ENCODE results near the gene SLC22A17. TPM values are rescaled to one million over a fixed set of nuclear protein-coding genes. Genes with fewer than 3 reads are reported as not detected.

SLC22A17 gene
- total and polyA plus RNA-seq, 2 of the 13 experiments (the other 11 are each of a cell fraction or from before 2014, with no cell fraction given), result 0.95 to 1.1 TPM

DNA sequence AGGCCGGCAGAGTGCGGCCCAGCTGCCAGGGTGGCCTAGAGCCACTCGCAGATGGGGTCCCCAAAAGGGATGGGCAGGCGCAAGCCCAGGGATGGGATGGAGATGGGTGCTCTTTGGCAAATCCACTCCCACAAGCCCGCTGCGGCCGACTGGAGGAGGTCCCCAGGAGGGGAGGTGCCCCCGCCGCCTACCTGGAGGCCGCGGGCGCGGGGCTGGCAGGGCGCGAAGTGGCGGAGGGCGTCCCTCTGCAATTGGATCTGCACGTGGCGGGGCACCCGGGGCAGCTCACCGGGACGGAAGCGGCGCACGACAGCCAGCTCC lies 50.8 kb downstream of the SLC22A17 start (continued):
- TF ChIP-seq, protein P1, sequence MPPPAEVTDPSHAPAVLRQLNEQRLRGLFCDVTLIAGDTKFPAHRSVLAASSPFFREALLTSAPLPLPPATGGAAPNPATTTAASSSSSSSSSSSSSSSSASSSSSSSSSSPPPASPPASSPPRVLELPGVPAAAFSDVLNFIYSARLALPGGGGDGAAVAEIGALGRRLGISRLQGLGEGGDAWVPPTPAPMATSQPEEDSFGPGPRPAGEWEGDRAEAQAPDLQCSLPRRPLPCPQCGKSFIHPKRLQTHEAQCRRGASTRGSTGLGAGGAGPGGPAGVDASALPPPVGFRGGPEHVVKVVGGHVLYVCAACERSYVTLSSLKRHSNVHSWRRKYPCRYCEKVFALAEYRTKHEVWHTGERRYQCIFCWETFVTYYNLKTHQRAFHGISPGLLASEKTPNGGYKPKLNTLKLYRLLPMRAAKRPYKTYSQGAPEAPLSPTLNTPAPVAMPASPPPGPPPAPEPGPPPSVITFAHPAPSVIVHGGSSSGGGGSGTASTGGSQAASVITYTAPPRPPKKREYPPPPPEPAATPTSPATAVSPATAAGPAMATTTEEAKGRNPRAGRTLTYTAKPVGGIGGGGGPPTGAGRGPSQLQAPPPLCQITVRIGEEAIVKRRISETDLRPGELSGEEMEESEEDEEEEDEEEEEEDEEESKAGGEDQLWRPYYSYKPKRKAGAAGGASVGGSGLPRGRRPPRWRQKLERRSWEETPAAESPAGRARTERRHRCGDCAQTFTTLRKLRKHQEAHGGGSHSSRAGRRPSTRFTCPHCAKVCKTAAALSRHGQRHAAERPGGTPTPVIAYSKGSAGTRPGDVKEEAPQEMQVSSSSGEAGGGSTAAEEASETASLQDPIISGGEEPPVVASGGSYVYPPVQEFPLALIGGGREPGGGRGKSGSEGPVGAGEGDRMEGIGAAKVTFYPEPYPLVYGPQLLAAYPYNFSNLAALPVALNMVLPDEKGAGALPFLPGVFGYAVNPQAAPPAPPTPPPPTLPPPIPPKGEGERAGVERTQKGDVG (CRISPR knock-in tag; IDR thresholded peaks at IDR 0.05; ENCODE audit: borderline replicate concordance), result peak; percentile 17; the same call in 1 of the 2 replicates
- TF ChIP-seq FLYWCH1 (CRISPR knock-in tag; IDR thresholded peaks at IDR 0.05) (no peak), CC2D1A (CRISPR knock-in tag; IDR thresholded peaks at IDR 0.05) (0 out of 2 replicates have a peak, but pooled peaks have one; percentile 70), ARID2 (CRISPR knock-in tag; IDR thresholded peaks at IDR 0.05; ENCODE audit: borderline replicate concordance) (peak; percentile 98), SMYD3 (CRISPR knock-in tag; IDR thresholded peaks at IDR 0.05) (peak; percentile 44), GABPB1 (CRISPR knock-in tag; IDR thresholded peaks at IDR 0.05) (peak; percentile 74; the same call in 1 of the 2 replicates), ZNF768 (CRISPR knock-in tag; IDR thresholded peaks at IDR 0.05) (peak; percentile 88), ZNF17 (CRISPR knock-in tag; IDR thresholded peaks at IDR 0.05) (no peak), KAT8 (CRISPR knock-in tag; IDR thresholded peaks at IDR 0.05) (peak; percentile 62; the same call in 1 of the 2 replicates), ZNF451 (CRISPR knock-in tag; IDR thresholded peaks at IDR 0.05) (no peak; the same call in 1 of the 2 replicates), EEA1 (CRISPR knock-in tag; IDR thresholded peaks at IDR 0.05; ENCODE audit: borderline replicate concordance) (0 out of 2 replicates have a peak, but pooled peaks have one; percentile 95), ZNF720 (CRISPR knock-in tag; IDR thresholded peaks at IDR 0.05) (peak; percentile 87; the same call in 1 of the 2 replicates), ZNF558 (CRISPR knock-in tag; IDR thresholded peaks at IDR 0.05; ENCODE audit: borderline replicate concordance) (no peak), ZNF747 (CRISPR knock-in tag; IDR thresholded peaks at IDR 0.05; ENCODE audit: borderline replicate concordance) (peak; percentile 71; the same call in 1 of the 2 replicates), NR2F1 (CRISPR knock-in tag; IDR thresholded peaks at IDR 0.05) (no peak), FIP1L1 (IDR thresholded peaks at IDR 0.05; ENCODE audit: borderline replicate concordance, insufficient read depth, low read depth, low read length) (peak; percentile 94; the same call in 1 of the 2 replicates), ZNF713 (CRISPR knock-in tag; IDR thresholded peaks at IDR 0.05) (peak; percentile 100; the same call in 1 of the 2 replicates)
- TF ChIP-seq, protein P2, sequence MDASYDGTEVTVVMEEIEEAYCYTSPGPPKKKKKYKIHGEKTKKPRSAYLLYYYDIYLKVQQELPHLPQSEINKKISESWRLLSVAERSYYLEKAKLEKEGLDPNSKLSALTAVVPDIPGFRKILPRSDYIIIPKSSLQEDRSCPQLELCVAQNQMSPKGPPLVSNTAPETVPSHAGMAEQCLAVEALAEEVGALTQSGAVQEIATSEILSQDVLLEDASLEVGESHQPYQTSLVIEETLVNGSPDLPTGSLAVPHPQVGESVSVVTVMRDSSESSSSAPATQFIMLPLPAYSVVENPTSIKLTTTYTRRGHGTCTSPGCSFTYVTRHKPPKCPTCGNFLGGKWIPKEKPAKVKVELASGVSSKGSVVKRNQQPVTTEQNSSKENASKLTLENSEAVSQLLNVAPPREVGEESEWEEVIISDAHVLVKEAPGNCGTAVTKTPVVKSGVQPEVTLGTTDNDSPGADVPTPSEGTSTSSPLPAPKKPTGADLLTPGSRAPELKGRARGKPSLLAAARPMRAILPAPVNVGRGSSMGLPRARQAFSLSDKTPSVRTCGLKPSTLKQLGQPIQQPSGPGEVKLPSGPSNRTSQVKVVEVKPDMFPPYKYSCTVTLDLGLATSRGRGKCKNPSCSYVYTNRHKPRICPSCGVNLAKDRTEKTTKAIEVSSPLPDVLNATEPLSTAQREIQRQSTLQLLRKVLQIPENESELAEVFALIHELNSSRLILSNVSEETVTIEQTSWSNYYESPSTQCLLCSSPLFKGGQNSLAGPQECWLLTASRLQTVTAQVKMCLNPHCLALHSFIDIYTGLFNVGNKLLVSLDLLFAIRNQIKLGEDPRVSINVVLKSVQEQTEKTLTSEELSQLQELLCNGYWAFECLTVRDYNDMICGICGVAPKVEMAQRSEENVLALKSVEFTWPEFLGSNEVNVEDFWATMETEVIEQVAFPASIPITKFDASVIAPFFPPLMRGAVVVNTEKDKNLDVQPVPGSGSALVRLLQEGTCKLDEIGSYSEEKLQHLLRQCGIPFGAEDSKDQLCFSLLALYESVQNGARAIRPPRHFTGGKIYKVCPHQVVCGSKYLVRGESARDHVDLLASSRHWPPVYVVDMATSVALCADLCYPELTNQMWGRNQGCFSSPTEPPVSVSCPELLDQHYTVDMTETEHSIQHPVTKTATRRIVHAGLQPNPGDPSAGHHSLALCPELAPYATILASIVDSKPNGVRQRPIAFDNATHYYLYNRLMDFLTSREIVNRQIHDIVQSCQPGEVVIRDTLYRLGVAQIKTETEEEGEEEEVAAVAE (CRISPR knock-in tag; IDR thresholded peaks at IDR 0.05; ENCODE audit: borderline replicate concordance), result peak; percentile 82; the same call in 1 of the 2 replicates
- TF ChIP-seq, protein P3, sequence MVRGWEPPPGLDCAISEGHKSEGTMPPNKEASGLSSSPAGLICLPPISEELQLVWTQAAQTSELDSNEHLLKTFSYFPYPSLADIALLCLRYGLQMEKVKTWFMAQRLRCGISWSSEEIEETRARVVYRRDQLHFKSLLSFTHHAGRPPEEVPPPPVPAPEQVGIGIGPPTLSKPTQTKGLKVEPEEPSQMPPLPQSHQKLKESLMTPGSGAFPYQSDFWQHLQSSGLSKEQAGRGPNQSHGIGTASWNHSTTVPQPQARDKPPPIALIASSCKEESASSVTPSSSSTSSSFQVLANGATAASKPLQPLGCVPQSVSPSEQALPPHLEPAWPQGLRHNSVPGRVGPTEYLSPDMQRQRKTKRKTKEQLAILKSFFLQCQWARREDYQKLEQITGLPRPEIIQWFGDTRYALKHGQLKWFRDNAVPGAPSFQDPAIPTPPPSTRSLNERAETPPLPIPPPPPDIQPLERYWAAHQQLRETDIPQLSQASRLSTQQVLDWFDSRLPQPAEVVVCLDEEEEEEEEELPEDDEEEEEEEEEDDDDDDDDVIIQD (CRISPR knock-in tag; IDR thresholded peaks at IDR 0.05; ENCODE audit: low read depth), result no peak
- TF ChIP-seq, protein P4, sequence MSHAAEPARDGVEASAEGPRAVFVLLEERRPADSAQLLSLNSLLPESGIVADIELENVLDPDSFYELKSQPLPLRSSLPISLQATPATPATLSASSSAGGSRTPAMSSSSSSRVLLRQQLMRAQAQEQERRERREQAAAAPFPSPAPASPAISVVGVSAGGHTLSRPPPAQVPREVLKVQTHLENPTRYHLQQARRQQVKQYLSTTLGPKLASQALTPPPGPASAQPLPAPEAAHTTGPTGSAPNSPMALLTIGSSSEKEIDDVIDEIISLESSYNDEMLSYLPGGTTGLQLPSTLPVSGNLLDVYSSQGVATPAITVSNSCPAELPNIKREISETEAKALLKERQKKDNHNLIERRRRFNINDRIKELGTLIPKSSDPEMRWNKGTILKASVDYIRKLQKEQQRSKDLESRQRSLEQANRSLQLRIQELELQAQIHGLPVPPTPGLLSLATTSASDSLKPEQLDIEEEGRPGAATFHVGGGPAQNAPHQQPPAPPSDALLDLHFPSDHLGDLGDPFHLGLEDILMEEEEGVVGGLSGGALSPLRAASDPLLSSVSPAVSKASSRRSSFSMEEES (CRISPR knock-in tag; IDR thresholded peaks at IDR 0.05), result peak; percentile 73
